Activated naive CD4-positive, alpha-beta T cell treated with anti-CD3 and anti-CD28 coated beads, Interleukin-2, amount 50 U/mL, for 24 hours (primary cell): Measurements from ENCODE around the gene ST6GAL1.

ENCODE experiments used
- H3K27ac Mint-ChIP-seq: one replicate; pipeline ENCODE4 v1.8.0; 2021; ENCODE audit warnings: mild to moderate bottlenecking, mixed read lengths
- H3K27me3 Mint-ChIP-seq: one replicate; pipeline ENCODE4 v1.8.0; 2021; ENCODE audit warnings: mixed read lengths
- H3K36me3 Mint-ChIP-seq: one replicate; pipeline ENCODE4 v1.8.0; 2021; ENCODE audit warnings: mixed read lengths
- H3K4me1 Mint-ChIP-seq: one replicate; pipeline ENCODE4 v1.8.0; 2021; ENCODE audit warnings: mixed read lengths
- H3K4me3 Mint-ChIP-seq: one replicate; pipeline ENCODE4 v1.8.0; 2021; ENCODE audit warnings: mild to moderate bottlenecking, mixed read lengths
- H3K9me3 Mint-ChIP-seq: one replicate; pipeline ENCODE4 v1.8.0; 2021; ENCODE audit warnings: mixed read lengths

Gene ST6GAL1

DNA sequence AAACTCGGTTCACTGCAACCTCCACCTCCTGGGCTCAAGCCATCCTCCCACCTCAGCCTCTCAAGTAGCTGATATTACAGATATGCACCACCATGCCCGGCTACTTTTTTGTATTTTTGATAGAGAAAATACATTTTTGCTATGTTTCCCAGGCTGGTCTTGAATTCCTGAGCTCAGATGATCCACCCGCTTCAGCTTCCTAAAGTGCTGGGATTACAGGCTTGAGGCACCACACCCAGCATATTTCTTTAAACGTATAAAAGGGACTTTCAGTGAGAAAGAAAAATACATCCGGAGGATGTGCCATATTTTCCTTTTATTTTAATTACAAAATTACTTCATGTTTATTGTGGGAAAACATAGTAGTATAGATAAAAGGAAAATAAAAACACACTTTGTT is 153.8 kb downstream of the ST6GAL1 start:
- Mint-ChIP-seq H3K4me3 (no peak overlapping the region), H3K9me3 (peaks cover 5% of the 10 kb centered on the region), H3K27me3 (no peaks in the 10 kb centered on the region), H3K4me1 (peaks cover 17% of the 10 kb centered on the region), H3K27ac (no peak overlapping the region), H3K36me3 (peaks cover 8% of the 10 kb centered on the region)

DNA sequence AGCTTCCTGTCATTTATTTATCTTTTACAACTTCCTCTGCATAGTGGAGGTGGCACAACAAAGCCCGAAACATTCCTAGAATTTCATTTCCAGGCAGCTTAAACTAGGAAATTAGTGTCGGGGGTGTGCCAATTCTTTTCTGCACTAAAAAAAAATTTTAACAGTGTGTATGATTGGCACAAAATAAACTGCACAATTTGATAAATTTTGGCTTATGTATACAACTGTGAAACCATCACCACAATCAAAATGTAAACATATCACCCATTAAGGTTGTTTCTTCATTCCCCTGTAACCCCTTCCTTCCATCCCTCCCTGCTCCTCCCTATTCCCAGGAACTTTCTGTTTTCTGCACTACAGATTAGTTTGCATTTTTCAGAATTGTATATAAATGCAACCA is 154.3 kb downstream of the ST6GAL1 start:
- Mint-ChIP-seq H3K4me1 (peaks cover 17% of the 10 kb centered on the region), H3K9me3 (peaks cover 5% of the 10 kb centered on the region), H3K27ac (no peak overlapping the region), H3K4me3 (no peak overlapping the region), H3K27me3 (no peaks in the 10 kb centered on the region), H3K36me3 (peaks cover 8% of the 10 kb centered on the region)

DNA sequence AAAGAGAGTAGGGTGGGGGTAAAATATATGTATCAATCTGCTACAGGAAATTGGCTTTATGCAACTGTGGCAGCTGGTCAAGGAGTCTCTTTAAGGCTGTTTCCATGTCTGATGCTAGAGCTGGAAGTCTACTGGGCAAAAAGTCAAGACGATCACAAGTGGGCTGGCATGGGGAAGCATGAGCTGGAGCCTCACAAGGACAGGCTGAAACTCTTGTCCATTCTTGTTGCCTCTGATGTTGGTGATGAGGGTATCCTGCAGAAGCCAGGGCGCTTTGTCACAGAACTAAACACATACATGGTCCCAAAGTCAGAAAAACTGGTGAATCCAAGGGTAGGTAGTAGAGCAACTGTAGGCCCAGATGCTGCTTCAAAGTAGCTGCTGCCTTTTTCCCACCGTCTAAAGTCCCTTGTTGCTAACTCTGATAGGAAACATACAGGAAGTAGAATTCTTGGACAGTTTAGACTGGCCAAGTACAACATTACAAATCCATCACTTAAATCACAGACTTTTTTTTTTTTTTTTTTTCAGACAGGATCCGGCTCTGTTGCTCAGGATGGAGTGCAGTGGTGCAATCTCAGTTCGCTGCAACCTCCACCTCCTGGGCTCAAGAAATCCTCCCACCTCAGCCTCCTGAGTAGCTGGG is 154.8 kb downstream of the ST6GAL1 start:
- peaks cover 17% of the 10 kb centered on the region for H3K4me1 Mint-ChIP-seq
- H3K36me3 Mint-ChIP-seq, result peaks cover 8% of the 10 kb centered on the region
- no peak overlapping the region for H3K27ac Mint-ChIP-seq
- H3K4me3 Mint-ChIP-seq, result no peak overlapping the region
- peaks cover 5% of the 10 kb centered on the region for H3K9me3 Mint-ChIP-seq
- H3K27me3 Mint-ChIP-seq, result no peaks in the 10 kb centered on the region

- Mint-ChIP-seq H3K36me3 (peaks cover 10% of the 10 kb centered on the region), H3K27ac (no peak overlapping the region)
Measured at GRCh38 chr3:187085933-187086332, 155.6 kb downstream of the ST6GAL1 start.

DNA sequence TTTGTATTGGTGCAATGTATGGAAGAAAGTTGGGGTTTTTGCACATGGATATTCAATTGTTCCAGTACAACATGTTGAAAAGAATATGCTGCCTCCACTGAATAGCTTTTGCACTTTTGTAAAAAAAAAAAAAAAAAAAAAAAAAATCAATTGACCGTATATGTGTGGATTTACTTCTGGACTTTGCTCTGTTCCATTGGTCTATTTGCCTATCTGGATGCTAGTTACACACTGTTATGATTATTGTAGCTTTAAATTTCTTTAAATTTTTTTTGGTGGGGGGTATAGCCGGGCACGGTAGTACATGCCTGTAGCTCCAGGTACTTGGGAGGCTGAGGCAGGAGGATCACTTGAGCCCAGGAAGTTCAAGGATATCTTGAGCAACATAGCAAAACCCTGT is 156.5 kb downstream of the ST6GAL1 start:
- H3K27me3 Mint-ChIP-seq, result no peaks in the 10 kb centered on the region
- H3K4me1 Mint-ChIP-seq, result peaks cover 14% of the 10 kb centered on the region
- peaks cover 12% of the 10 kb centered on the region for H3K36me3 Mint-ChIP-seq
- peaks cover 5% of the 10 kb centered on the region for H3K9me3 Mint-ChIP-seq
- no peak overlapping the region for H3K4me3 Mint-ChIP-seq
- H3K27ac Mint-ChIP-seq, result no peak overlapping the region

More at GRCh38 chr3:187085933-187086332, 155.6 kb downstream of the ST6GAL1 start:
- Mint-ChIP-seq H3K4me3 (no peak overlapping the region), H3K4me1 (peaks cover 15% of the 10 kb centered on the region), H3K9me3 (peaks cover 5% of the 10 kb centered on the region), H3K27me3 (no peaks in the 10 kb centered on the region)

GRCh38 chr3:187088701-187089100 is 158.4 kb downstream of the ST6GAL1 start:
- H3K4me3 Mint-ChIP-seq, result no peak overlapping the region
- no peaks in the 10 kb centered on the region for H3K27me3 Mint-ChIP-seq
- H3K9me3 Mint-ChIP-seq, result peaks cover 5% of the 10 kb centered on the region
- H3K27ac Mint-ChIP-seq, result no peak overlapping the region
- peaks cover 14% of the 10 kb centered on the region for H3K4me1 Mint-ChIP-seq
- peaks cover 13% of the 10 kb centered on the region for H3K36me3 Mint-ChIP-seq

GRCh38 chr3:187093320-187093719 is 163.0 kb downstream of the ST6GAL1 start:
- Mint-ChIP-seq H3K4me1 (peaks cover 10% of the 10 kb centered on the region), H3K27ac (no peak overlapping the region), H3K36me3 (peaks cover 10% of the 10 kb centered on the region), H3K27me3 (no peaks in the 10 kb centered on the region), H3K4me3 (no peak overlapping the region), H3K9me3 (peaks cover 2% of the 10 kb centered on the region)

DNA sequence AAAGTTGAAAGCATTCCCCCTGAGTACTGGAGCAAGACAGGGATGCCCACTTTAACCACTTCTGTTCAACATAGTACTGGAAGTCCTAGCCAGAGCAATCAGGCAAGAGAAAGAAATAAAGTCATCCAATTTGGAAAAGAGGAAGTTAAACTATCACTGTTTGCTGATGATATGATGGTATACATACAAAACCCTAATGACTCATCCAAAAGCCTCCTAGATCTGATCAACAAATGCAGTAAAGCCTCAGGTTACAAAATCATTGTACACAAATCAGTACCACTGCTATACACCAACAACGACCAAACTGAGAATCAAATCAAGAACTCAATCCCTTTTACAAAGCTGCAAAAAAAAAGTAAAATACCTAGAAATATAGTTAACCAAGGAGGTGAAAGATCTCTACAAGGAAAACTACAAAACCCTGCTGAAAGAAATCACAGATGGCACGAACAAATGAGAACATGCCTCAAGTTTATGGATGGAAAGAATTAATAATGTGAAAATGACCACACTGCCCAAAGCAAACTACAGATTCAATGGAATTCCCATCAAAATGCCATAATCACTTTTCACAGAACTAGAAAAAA is 168.7 kb downstream of the ST6GAL1 start:
- no peak overlapping the region for H3K4me3 Mint-ChIP-seq
- peaks cover 9% of the 10 kb centered on the region for H3K9me3 Mint-ChIP-seq
- H3K27me3 Mint-ChIP-seq, result no peaks in the 10 kb centered on the region
- no peak overlapping the region for H3K27ac Mint-ChIP-seq
- H3K4me1 Mint-ChIP-seq, result peaks cover 24% of the 10 kb centered on the region
- H3K36me3 Mint-ChIP-seq, result peaks cover 2% of the 10 kb centered on the region

DNA sequence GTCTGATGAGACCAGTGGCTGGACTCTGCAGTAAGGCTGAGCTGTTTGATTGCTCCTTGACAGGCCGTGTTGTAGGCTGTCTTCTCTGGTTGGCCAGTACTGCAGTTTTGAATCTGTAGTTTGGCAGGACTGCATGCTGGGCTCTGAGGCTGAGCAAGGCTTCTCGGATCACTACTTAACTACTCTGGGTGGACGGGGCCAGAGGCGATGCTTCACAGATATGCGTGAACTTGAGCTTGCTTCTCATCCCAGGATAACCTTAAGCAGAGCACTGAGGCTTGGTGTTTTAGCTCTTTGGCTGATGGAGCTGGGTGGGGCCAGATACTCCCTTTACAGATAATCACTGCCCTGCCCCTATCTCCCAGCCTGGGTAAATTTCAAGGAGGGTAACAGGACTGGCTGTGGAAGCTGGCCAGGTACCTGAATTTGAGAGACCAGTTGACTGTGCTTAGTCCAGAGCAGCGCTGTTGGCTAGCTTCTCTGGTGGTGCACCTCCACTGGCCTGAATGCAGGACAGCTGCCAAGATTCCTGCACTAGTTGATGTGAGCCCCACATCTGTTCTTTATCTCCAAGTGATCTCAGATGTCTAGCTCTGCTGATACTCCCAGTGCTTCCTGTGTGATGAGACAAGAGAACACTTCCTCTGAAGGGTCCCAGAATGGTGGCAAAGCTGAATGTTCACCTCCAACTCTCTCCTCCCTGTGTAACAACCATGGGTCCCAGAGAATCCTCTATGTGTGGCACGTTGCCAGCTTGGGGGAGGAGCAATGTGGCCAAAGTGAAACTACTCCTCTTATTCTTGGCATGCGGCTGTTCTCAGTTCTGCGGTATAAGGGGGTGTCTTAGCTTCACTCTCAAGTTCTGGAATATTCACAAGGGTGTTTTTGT is 171.1 kb downstream of the ST6GAL1 start:
- Mint-ChIP-seq H3K36me3 (peaks cover 1% of the 10 kb centered on the region), H3K9me3 (peaks cover 9% of the 10 kb centered on the region), H3K27me3 (no peaks in the 10 kb centered on the region), H3K4me3 (peak overlapping the region; percentile 67), H3K4me1 (peaks cover 22% of the 10 kb centered on the region), H3K27ac (peak overlapping the region; percentile 73)

- Mint-ChIP-seq H3K27ac (peak overlapping the region; percentile 73), H3K4me1 (peaks cover 16% of the 10 kb centered on the region), H3K36me3 (no peaks in the 10 kb centered on the region), H3K4me3 (peak overlapping the region; percentile 67), H3K27me3 (no peaks in the 10 kb centered on the region), H3K9me3 (peaks cover 9% of the 10 kb centered on the region)
Measured at GRCh38 chr3:187102073-187102634, 171.8 kb downstream of the ST6GAL1 start.

DNA sequence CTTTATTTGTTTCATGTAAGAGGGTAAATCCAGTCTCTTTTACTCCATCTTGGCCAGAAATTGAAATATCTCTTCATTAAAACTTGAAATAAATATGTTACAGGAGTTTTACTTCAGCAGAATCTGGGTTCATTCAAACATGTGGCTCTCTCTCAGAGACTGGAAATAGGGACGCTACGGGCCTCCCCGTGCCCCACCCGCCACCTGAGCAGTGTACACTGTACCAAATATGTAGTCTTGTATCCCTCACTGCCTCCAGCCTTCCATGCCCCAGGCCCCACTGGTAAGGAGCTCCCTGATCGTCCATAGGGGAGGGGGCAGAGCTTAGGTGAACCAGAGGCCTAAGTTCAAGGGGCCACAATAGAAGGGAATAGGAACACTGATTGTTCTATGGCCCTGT is 172.9 kb downstream of the ST6GAL1 start:
- peaks cover 9% of the 10 kb centered on the region for H3K9me3 Mint-ChIP-seq
- H3K27me3 Mint-ChIP-seq, result no peaks in the 10 kb centered on the region
- peaks cover 15% of the 10 kb centered on the region for H3K4me1 Mint-ChIP-seq
- H3K4me3 Mint-ChIP-seq, result no peak overlapping the region
- H3K36me3 Mint-ChIP-seq, result no peaks in the 10 kb centered on the region
- peak overlapping the region; percentile 8 for H3K27ac Mint-ChIP-seq

- H3K27me3 Mint-ChIP-seq, result no peaks in the 10 kb centered on the region
- peaks cover 15% of the 10 kb centered on the region for H3K4me1 Mint-ChIP-seq
- no peaks in the 10 kb centered on the region for H3K36me3 Mint-ChIP-seq
- H3K4me3 Mint-ChIP-seq, result no peak overlapping the region
- no peak overlapping the region for H3K27ac Mint-ChIP-seq
- peaks cover 7% of the 10 kb centered on the region for H3K9me3 Mint-ChIP-seq
Measured at GRCh38 chr3:187104342-187104741, 174.0 kb downstream of the ST6GAL1 start.

DNA sequence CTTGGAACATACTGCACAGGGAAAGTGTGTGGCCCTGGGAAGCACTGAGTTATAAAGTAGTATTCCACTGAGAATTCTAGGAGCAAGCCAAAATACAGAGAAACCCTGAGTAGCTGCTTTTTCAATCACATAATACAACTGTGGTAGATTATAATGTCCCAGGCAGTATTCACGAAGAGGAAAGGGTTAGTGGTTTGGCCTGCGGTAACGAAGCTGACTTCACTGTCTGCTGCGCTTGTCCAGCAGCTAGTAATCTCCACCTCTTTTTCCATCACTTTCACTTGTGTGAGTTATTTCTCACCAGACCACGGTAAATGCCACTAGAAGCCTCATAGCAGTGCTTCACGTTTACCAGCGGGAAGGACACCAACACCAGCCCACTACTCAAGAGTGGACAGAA is 174.6 kb downstream of the ST6GAL1 start:
- H3K4me3 Mint-ChIP-seq, result no peak overlapping the region
- no peaks in the 10 kb centered on the region for H3K27me3 Mint-ChIP-seq
- peaks cover 15% of the 10 kb centered on the region for H3K4me1 Mint-ChIP-seq
- no peak overlapping the region for H3K27ac Mint-ChIP-seq
- no peaks in the 10 kb centered on the region for H3K36me3 Mint-ChIP-seq
- peaks cover under 1% of the 10 kb centered on the region for H3K9me3 Mint-ChIP-seq

- H3K36me3 Mint-ChIP-seq, result no peaks in the 10 kb centered on the region
- no peaks in the 10 kb centered on the region for H3K27me3 Mint-ChIP-seq
- H3K27ac Mint-ChIP-seq, result no peak overlapping the region
- H3K4me1 Mint-ChIP-seq, result peaks cover 15% of the 10 kb centered on the region
- H3K4me3 Mint-ChIP-seq, result no peak overlapping the region
- H3K9me3 Mint-ChIP-seq, result no peaks in the 10 kb centered on the region
Measured at GRCh38 chr3:187105700-187106099, 175.4 kb downstream of the ST6GAL1 start.

- Mint-ChIP-seq H3K4me3 (no peak overlapping the region), H3K27me3 (no peaks in the 10 kb centered on the region), H3K4me1 (peaks cover 3% of the 10 kb centered on the region), H3K36me3 (no peaks in the 10 kb centered on the region), H3K9me3 (no peaks in the 10 kb centered on the region), H3K27ac (no peak overlapping the region)
Measured at GRCh38 chr3:187107989-187108388, 177.7 kb downstream of the ST6GAL1 start.

- H3K27ac Mint-ChIP-seq, result no peak overlapping the region
Measured at GRCh38 chr3:187110156-187110555, 179.8 kb downstream of the ST6GAL1 start.

More at GRCh38 chr3:187110156-187110555, 179.8 kb downstream of the ST6GAL1 start:
- H3K27me3 Mint-ChIP-seq, result no peaks in the 10 kb centered on the region
- no peaks in the 10 kb centered on the region for H3K36me3 Mint-ChIP-seq
- H3K9me3 Mint-ChIP-seq, result no peaks in the 10 kb centered on the region
- no peak overlapping the region for H3K4me3 Mint-ChIP-seq
- H3K4me1 Mint-ChIP-seq, result peaks cover 7% of the 10 kb centered on the region
